C4-2B (cell line): Measurements from ENCODE around the gene TRIO.

Experiments used
- H3K27ac ChIP-seq: fragments of 450-650 bp; 2 replicates; pipeline ENCODE4 v1.5.1; 2017
- CTCF ChIP-seq: fragments of 450-650 bp; conservative IDR thresholded peaks from 2 replicates; pipeline ENCODE4 v1.5.1; 2017; ENCODE audit warnings: mild to moderate bottlenecking
- ZFX ChIP-seq: fragments of 450-650 bp; IDR thresholded peaks from 2 replicates; pipeline ENCODE4 v1.6.1; 2017

The TRIO gene

GRCh38 chr5:14164164-14165163, 21.3 kb downstream of the TRIO start:
- no peak overlapping the region for H3K27ac ChIP-seq
- TF ChIP-seq ZFX, result no peak
- TF ChIP-seq CTCF, result no peak

- no peak overlapping the region for H3K27ac ChIP-seq
- TF ChIP-seq ZFX (no peak), CTCF (no peak)
Measured at GRCh38 chr5:14165375-14166106, 22.4 kb downstream of the TRIO start.

DNA sequence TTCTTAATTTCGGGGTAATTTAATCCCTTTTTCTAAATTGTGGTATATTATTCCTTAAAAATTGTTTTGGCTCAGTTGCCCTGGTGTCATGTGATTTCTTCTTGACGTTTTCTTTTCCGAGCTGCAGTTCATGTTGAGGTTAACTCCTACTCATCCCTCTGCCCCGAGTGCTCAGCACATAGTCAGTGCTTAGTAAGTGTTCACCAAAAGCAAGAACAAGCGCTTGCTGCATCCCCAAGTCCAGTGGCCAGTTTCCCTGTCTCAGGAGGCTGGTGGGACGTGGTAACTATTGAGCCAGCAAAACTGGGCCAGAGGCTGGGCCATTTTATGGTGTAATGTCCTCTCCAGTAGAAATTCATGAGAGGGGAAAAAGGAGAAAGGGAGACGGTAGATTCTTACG, 23.3 kb downstream of the TRIO start:
- no peak overlapping the region for H3K27ac ChIP-seq
- TF ChIP-seq CTCF (no peak), ZFX (no peak)

GRCh38 chr5:14167211-14167845, 24.2 kb downstream of the TRIO start:
- no peak for TF ChIP-seq CTCF
- TF ChIP-seq ZFX, result no peak
- H3K27ac ChIP-seq, result no peak overlapping the region

- H3K27ac ChIP-seq, result no peak overlapping the region
- TF ChIP-seq CTCF (no peak), ZFX (no peak)
Measured at GRCh38 chr5:14168144-14168792, 25.1 kb downstream of the TRIO start.

GRCh38 chr5:14168793-14169262, 25.7 kb downstream of the TRIO start:
- TF ChIP-seq CTCF (no peak), ZFX (no peak)
- H3K27ac ChIP-seq, result no peak overlapping the region
